Uterus (tissue), 4 donors: ENCODE measurements around the gene NFATC4. TPM values are rescaled to one million over a fixed set of nuclear protein-coding genes. Genes with fewer than 3 reads are reported as not detected.

Source experiments
- DNase-seq, 2 donors: peaks; one replicate each; pipeline ENCODE4 v3.0.0-alpha.2; 2019 to 2020
- H3K27ac ChIP-seq, 2 donors: fragments of 200-600 bp; sonication (generic); 1 replicate in 1 of 2; 2 replicates in 1 of 2; pipeline ENCODE4 v1.5.1; 2016 to 2018
- H3K27me3 ChIP-seq, 2 donors: fragments of 200-600 bp; sonication (generic); one replicate each; pipeline ENCODE4 v1.5.1; 2018 to 2019; ENCODE audit warnings: control low read depth in 1 of 2
- H3K36me3 ChIP-seq, 2 donors: fragments of 200-600 bp; sonication (generic); one replicate each; pipeline ENCODE4 v1.5.1; 2019; ENCODE audit warnings: control low read depth in 1 of 2
- H3K4me1 ChIP-seq, 2 donors: fragments of 200-600 bp; sonication (generic); one replicate each; pipeline ENCODE4 v1.5.1; 2018 to 2019; ENCODE audit warnings: control low read depth in 1 of 2
- H3K4me3 ChIP-seq, 2 donors: fragments of 200-600 bp; sonication (generic); 1 replicate in 1 of 2; 2 replicates in 1 of 2; pipeline ENCODE4 v1.5.1; 2018 to 2019; ENCODE audit warnings: mild to moderate bottlenecking in 1 of 2
- H3K9me3 ChIP-seq, 2 donors: fragments of 200-600 bp; sonication (generic); one replicate each; pipeline ENCODE4 v1.5.1; 2019; ENCODE audit warnings: control low read depth in 1 of 2
- CTCF ChIP-seq, 4 experiments: fragments of 200-600 bp in 2 of 4; fragments of 450-650 bp in 2 of 4; sonication (generic) in 2 of 4; IDR thresholded peaks; one replicate each; pipeline ENCODE4 v1.5.1; 2016 to 2019; ENCODE audit warnings: antibody characterized with exemption in 4 of 4, mild to moderate bottlenecking in 2 of 4, moderate library complexity in 1 of 4
- POLR2A ChIP-seq, 2 donors: fragments of 450-650 bp; IDR thresholded peaks; one replicate each; pipeline ENCODE4 v1.6.1; 2016; ENCODE audit warnings: antibody characterized with exemption in 2 of 2, mild to moderate bottlenecking in 1 of 2, moderate library complexity in 1 of 2
- intact Hi-C: fragments of 100-400 bp; cut with DNase I; formaldehyde crosslinking; loops from one replicate; pipeline ENCODE4 v1.15.1; 2023; ENCODE audit warnings: low total_unique reads
- total RNA-seq, 4 donors: library from RNA; depleted of rRNA in 3 of 4; stranded (reverse); fragments of >200 nt in 3 of 4; gene quantifications; one replicate each; pipeline versions ENCODE4 v1.1.0 to v1.2.4, GENCODE V29; 2014 to 2023
- donor health status: DM: yes; HTN: yes; CAD: no.

NFATC4 gene
- total RNA-seq, 4 donors from 2014 or later, result 25.6 to 187 (median 86.4) TPM

- intact Hi-C loops, result no loop called here
- H3K9me3 ChIP-seq, result no peaks in the 10 kb centered on the region
- H3K4me1 ChIP-seq, result peaks cover 0 to 7% of the 10 kb centered on the region in 2 donors
- no peak for TF ChIP-seq CTCF (IDR thresholded peaks at IDR 0.05)
- TF ChIP-seq POLR2A (IDR thresholded peaks at IDR 0.05), result no peak
- no peaks in the 10 kb centered on the region for H3K27me3 ChIP-seq
- DNase-seq, result no peak
- H3K4me3 ChIP-seq, result peak overlapping the region; percentile 57 to 66
- H3K36me3 ChIP-seq, result no peaks in the 10 kb centered on the region
- H3K27ac ChIP-seq, result peak overlapping the region; percentile 87 to 91
Observed at GRCh38 chr14:24399447-24399822, 31.5 kb downstream of the NFATC4 start.

GRCh38 chr14:24399999-24400718, 32.2 kb downstream of the NFATC4 start:
- TF ChIP-seq CTCF (IDR thresholded peaks at IDR 0.05), result no peak
- TF ChIP-seq POLR2A (IDR thresholded peaks at IDR 0.05), result no peak
- no peak for DNase-seq
- H3K27me3 ChIP-seq, result no peaks in the 10 kb centered on the region
- no peaks in the 10 kb centered on the region for H3K36me3 ChIP-seq
- peaks cover 0 to 7% of the 10 kb centered on the region in 2 donors for H3K4me1 ChIP-seq
- intact Hi-C loops, result no loop called here
- peak overlapping the region; percentile 57 to 66 for H3K4me3 ChIP-seq
- peak overlapping the region; percentile 87 to 91 for H3K27ac ChIP-seq
- H3K9me3 ChIP-seq, result no peaks in the 10 kb centered on the region

- no peaks in the 10 kb centered on the region for H3K9me3 ChIP-seq
- no peak for DNase-seq
- intact Hi-C loops, result no loop called here
- peak overlapping the region; percentile 55 to 87 for H3K27ac ChIP-seq
- no peak overlapping the region for H3K4me3 ChIP-seq
- H3K4me1 ChIP-seq, result peaks cover 0 to 7% of the 10 kb centered on the region in 2 donors
- no peak for TF ChIP-seq CTCF (IDR thresholded peaks at IDR 0.05)
- H3K27me3 ChIP-seq, result no peaks in the 10 kb centered on the region
- H3K36me3 ChIP-seq, result no peaks in the 10 kb centered on the region
Observed at GRCh38 chr14:24401810-24402702, 34.1 kb downstream of the NFATC4 start.

- H3K27me3 ChIP-seq, result no peaks in the 10 kb centered on the region
- DNase-seq, result no peak
- H3K36me3 ChIP-seq, result no peaks in the 10 kb centered on the region
- intact Hi-C loops, result no loop called here
- H3K9me3 ChIP-seq, result no peaks in the 10 kb centered on the region
- H3K4me1 ChIP-seq, result peaks cover 0 to 3% of the 10 kb centered on the region in 2 donors
- TF ChIP-seq POLR2A (IDR thresholded peaks at IDR 0.05) (no peak), CTCF (IDR thresholded peaks at IDR 0.05) (no peak)
- H3K4me3 ChIP-seq, result no peak overlapping the region
- peak overlapping the region; percentile 15 to 55 for H3K27ac ChIP-seq
Observed at GRCh38 chr14:24403294-24403998, 35.5 kb downstream of the NFATC4 start.
